ENCODE data around the gene NANOS2. TPM values are rescaled to one million over a fixed set of nuclear protein-coding genes. Genes with fewer than 3 reads are reported as not detected.
A peak's percentile ranks its signal among the peaks of the same experiment; 100 is the strongest.

Gene NANOS2
- total and polyA plus RNA-seq, 9 of the 15 experiments (the other 6 are each of a cell fraction or from before 2014, with no cell fraction given), result not detected

DNA sequence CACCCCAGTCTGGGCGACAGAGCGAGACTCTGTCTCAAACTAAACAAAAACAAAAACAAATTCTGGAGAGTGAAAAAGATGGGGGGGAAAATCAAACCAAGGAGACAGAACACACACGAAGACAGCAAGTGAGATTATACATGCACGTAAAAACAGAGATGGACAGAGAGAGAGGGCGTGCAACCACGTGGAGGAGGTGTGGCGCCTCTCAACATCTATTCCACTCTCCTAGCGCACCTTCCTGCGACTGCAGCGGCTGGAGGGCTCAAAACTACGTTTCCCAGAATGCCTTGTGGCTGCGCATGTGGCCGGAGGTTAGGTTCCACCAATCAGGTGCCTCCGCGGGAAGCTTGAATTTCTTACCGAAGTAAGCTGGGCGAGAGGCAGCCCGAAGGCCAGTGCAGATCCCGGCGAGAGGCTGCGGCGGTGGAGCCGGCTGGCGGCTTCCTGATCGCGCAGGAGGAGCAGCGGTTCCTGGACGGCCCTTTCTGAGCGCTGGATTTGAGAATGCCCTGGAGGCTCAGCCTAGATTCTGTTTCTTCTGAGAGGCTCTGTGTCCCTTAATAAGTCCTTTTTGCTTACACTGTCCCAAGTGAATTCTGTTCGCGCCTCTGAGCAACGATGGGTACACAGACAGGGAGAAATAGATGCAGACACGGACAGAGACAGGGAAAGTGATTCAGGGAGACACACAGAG is 13.1 kb upstream of the NANOS2 start (continued):
- TF ChIP-seq ZNF280A (IDR thresholded peaks at IDR 0.05; ENCODE audit: low read depth, partially characterized antibody) (no peak), ZNF140 (CRISPR knock-in tag; IDR thresholded peaks at IDR 0.05) (no peak), CREBBP (IDR thresholded peaks at IDR 0.05; ENCODE audit: low read depth, low read length) (no peak), DPF2 (IDR thresholded peaks at IDR 0.05) (no peak), CHD1 (IDR thresholded peaks at IDR 0.05; ENCODE audit: low read length) (no peak), ETV5 (CRISPR knock-in tag; IDR thresholded peaks at IDR 0.05; ENCODE audit: low read depth) (no peak; the same call in 1 of the 2 replicates), ZEB2 (IDR thresholded peaks at IDR 0.05) (no peak), ILK (tag; IDR thresholded peaks at IDR 0.05; ENCODE audit: borderline replicate concordance, low read depth) (no peak), ZNF511 (CRISPR knock-in tag; IDR thresholded peaks at IDR 0.05) (peak; percentile 65; the same call in 1 of the 2 replicates), TGIF2 (CRISPR knock-in tag; IDR thresholded peaks at IDR 0.05) (no peak), PTRF (tag; IDR thresholded peaks at IDR 0.05) (no peak), ZNF584 (CRISPR knock-in tag; IDR thresholded peaks at IDR 0.05; ENCODE audit: low read depth) (no peak), PHB2 (IDR thresholded peaks at IDR 0.05; ENCODE audit: low read depth) (no peak), OTX1 (CRISPR knock-in tag; IDR thresholded peaks at IDR 0.05) (no peak), FOS (IDR thresholded peaks at IDR 0.05; ENCODE audit: extremely low read depth, insufficient read length) (peak; percentile 87), HDAC6 (IDR thresholded peaks at IDR 0.05; ENCODE audit: low read depth, low read length) (no peak), POLR3G (IDR thresholded peaks at IDR 0.05; ENCODE audit: extremely low read depth, insufficient read length, insufficient replicate concordance) (no peak)
- TF ChIP-seq, protein P1, sequence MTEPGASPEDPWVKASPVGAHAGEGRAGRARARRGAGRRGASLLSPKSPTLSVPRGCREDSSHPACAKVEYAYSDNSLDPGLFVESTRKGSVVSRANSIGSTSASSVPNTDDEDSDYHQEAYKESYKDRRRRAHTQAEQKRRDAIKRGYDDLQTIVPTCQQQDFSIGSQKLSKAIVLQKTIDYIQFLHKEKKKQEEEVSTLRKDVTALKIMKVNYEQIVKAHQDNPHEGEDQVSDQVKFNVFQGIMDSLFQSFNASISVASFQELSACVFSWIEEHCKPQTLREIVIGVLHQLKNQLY (CRISPR knock-in tag; conservative IDR thresholded peaks at IDR 0.05), result no peak
- TF ChIP-seq, protein P2, sequence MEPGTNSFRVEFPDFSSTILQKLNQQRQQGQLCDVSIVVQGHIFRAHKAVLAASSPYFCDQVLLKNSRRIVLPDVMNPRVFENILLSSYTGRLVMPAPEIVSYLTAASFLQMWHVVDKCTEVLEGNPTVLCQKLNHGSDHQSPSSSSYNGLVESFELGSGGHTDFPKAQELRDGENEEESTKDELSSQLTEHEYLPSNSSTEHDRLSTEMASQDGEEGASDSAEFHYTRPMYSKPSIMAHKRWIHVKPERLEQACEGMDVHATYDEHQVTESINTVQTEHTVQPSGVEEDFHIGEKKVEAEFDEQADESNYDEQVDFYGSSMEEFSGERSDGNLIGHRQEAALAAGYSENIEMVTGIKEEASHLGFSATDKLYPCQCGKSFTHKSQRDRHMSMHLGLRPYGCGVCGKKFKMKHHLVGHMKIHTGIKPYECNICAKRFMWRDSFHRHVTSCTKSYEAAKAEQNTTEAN (CRISPR knock-in tag; IDR thresholded peaks at IDR 0.05), result no peak
- TF ChIP-seq, protein P3, sequence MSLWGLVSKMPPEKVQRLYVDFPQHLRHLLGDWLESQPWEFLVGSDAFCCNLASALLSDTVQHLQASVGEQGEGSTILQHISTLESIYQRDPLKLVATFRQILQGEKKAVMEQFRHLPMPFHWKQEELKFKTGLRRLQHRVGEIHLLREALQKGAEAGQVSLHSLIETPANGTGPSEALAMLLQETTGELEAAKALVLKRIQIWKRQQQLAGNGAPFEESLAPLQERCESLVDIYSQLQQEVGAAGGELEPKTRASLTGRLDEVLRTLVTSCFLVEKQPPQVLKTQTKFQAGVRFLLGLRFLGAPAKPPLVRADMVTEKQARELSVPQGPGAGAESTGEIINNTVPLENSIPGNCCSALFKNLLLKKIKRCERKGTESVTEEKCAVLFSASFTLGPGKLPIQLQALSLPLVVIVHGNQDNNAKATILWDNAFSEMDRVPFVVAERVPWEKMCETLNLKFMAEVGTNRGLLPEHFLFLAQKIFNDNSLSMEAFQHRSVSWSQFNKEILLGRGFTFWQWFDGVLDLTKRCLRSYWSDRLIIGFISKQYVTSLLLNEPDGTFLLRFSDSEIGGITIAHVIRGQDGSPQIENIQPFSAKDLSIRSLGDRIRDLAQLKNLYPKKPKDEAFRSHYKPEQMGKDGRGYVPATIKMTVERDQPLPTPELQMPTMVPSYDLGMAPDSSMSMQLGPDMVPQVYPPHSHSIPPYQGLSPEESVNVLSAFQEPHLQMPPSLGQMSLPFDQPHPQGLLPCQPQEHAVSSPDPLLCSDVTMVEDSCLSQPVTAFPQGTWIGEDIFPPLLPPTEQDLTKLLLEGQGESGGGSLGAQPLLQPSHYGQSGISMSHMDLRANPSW (CRISPR knock-in tag; IDR thresholded peaks at IDR 0.05), result no peak

All from K562 (cell line).